ENCODE measurements around the gene SYTL1. TPM values are rescaled to one million over a fixed set of nuclear protein-coding genes. Genes with fewer than 3 reads are reported as not detected.

Gene SYTL1
- total and polyA plus RNA-seq, 9 of the 15 experiments (the other 6 are each of a cell fraction or from before 2014, with no cell fraction given) = 0.04 to 9.3 (median 1.7) TPM

DNA sequence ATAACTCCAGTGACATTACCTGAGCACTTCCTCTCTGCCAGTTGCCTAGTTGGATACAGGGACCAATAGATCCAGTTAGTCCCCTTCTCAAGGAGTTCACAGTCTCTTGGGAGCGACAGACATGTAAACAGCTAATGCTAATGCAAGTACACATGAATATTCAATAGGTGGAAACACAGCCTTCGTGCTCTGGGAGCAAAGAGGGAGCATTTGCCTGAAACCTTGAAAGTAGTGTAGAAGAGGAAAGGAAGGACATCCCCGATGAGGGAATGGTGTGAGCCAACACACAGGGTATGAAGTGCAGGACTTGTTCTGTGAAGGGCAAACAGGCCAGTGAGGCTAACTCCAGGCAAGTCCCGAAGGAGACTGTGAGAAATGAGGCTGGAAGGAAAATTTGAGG lies 23.7 kb upstream of the SYTL1 start:
- no peaks in the 10 kb centered on the region for H3K9me3 ChIP-seq (replicated peaks; ENCODE audit: control insufficient read depth, insufficient read depth, low read depth, low read length)
- H3K4me2 ChIP-seq (ENCODE audit: insufficient read depth, low read length) = no peak overlapping the region
- ATAC-seq = no peak
- WGBS (ENCODE audit: insufficient coverage, low coverage, missing lambda C conversion rate) = 28% methylated on average over 4 of the region's 4 CpGs
- H3K4me1 ChIP-seq (replicated peaks in 1 of 2; ENCODE audit: control insufficient read depth in 2 of 2, insufficient read depth in 2 of 2, low read length in 2 of 2) = peaks cover 7 to 8% of the 10 kb centered on the region in 2 experiments
- no TSS peak for BruUV-seq (replicated peaks)
- ChIA-PET CTCF (ENCODE audit: low intra/inter-chr PET ratio) (no interaction called here), POLR2A (interaction anchor here (0.6 to 1.0 kb wide), 2 partner anchors 16 to 51 kb away, joined by 3 to 4 read pairs; no protein-coding TSS in a partner anchor)
- DNase-seq (ENCODE audit: extremely low read depth in 1 of 4, low spot score in 3 of 4) = no peak
- no peak overlapping the region for H3K4me3 ChIP-seq
- H3K27me3 ChIP-seq (ENCODE audit: control insufficient read depth in 2 of 2, insufficient read depth in 2 of 2, low read length in 2 of 2) = no peaks in the 10 kb centered on the region
- H3K9me1 ChIP-seq (ENCODE audit: control insufficient read depth, insufficient read depth, low read length) = no peaks in the 10 kb centered on the region
- H2AFZ ChIP-seq (ENCODE audit: low read depth, low read length) = peak overlapping the region; percentile 56
- H3K79me2 ChIP-seq (ENCODE audit: control insufficient read depth, insufficient read depth, low read length) = peaks cover 11% of the 10 kb centered on the region
- H4K20me1 ChIP-seq (replicated peaks; ENCODE audit: control insufficient read depth, insufficient read depth, low read length) = no peaks in the 10 kb centered on the region
- no peak for FAIRE-seq
- in situ Hi-C loops (cut with MboI) = no loop called here
- intact Hi-C loops (cut with micrococcal nuclease) = no loop called here
- H3K9ac ChIP-seq (ENCODE audit: insufficient read depth in 1 of 2, low read depth in 2 of 2, low read length in 2 of 2) = peak overlapping the region in 1 of 2 experiments; percentile 45; a peak in 1 of 4 replicates
- H3K36me3 ChIP-seq (ENCODE audit: control insufficient read depth, insufficient read depth, low read length) = peaks cover 2% of the 10 kb centered on the region; the same call in 1 of the 3 replicates
- TF ChIP-seq, protein P1, sequence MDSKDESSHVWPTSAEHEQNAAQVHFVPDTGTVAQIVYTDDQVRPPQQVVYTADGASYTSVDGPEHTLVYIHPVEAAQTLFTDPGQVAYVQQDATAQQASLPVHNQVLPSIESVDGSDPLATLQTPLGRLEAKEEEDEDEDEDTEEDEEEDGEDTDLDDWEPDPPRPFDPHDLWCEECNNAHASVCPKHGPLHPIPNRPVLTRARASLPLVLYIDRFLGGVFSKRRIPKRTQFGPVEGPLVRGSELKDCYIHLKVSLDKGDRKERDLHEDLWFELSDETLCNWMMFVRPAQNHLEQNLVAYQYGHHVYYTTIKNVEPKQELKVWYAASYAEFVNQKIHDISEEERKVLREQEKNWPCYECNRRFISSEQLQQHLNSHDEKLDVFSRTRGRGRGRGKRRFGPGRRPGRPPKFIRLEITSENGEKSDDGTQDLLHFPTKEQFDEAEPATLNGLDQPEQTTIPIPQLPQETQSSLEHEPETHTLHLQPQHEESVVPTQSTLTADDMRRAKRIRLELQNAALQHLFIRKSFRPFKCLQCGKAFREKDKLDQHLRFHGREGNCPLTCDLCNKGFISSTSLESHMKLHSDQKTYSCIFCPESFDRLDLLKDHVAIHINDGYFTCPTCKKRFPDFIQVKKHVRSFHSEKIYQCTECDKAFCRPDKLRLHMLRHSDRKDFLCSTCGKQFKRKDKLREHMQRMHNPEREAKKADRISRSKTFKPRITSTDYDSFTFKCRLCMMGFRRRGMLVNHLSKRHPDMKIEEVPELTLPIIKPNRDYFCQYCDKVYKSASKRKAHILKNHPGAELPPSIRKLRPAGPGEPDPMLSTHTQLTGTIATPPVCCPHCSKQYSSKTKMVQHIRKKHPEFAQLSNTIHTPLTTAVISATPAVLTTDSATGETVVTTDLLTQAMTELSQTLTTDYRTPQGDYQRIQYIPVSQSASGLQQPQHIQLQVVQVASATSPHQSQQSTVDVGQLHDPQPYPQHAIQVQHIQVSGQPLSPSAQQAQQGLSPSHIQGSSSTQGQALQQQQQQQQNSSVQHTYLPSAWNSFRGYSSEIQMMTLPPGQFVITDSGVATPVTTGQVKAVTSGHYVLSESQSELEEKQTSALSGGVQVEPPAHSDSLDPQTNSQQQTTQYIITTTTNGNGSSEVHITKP (IDR thresholded peaks at IDR 0.05; ENCODE audit: partially characterized antibody) = peak; percentile 28
- TF ChIP-seq SPI1 (IDR thresholded peaks at IDR 0.05; ENCODE audit: borderline replicate concordance, low read depth, low read length) = peak; percentile 49; the same call in 1 of the 2 replicates
- TF ChIP-seq, protein P2, sequence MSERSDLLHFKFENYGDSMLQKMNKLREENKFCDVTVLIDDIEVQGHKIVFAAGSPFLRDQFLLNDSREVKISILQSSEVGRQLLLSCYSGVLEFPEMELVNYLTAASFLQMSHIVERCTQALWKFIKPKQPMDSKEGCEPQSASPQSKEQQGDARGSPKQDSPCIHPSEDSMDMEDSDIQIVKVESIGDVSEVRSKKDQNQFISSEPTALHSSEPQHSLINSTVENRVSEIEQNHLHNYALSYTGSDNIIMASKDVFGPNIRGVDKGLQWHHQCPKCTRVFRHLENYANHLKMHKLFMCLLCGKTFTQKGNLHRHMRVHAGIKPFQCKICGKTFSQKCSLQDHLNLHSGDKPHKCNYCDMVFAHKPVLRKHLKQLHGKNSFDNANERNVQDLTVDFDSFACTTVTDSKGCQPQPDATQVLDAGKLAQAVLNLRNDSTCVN (CRISPR knock-in tag; IDR thresholded peaks at IDR 0.05) = no peak
- H3K27ac ChIP-seq (ENCODE audit: extremely low read depth, low read depth, low read length) = no peak overlapping the region

Measured in K562 (cell line).